GM12873 (cell line): ENCODE results near the gene TRIO.

ENCODE experiments used
- TF ChIP-seq, protein P1 (sequence below): IDR thresholded peaks from 2 replicates; pipeline ENCODE4 v1.5.1; 2012; ENCODE audit warnings: low read depth, mild to moderate bottlenecking, moderate library complexity, low read length, control low read depth; ENCODE audit not compliant: insufficient read depth; ENCODE audit errors: missing control alignments

Gene TRIO

DNA sequence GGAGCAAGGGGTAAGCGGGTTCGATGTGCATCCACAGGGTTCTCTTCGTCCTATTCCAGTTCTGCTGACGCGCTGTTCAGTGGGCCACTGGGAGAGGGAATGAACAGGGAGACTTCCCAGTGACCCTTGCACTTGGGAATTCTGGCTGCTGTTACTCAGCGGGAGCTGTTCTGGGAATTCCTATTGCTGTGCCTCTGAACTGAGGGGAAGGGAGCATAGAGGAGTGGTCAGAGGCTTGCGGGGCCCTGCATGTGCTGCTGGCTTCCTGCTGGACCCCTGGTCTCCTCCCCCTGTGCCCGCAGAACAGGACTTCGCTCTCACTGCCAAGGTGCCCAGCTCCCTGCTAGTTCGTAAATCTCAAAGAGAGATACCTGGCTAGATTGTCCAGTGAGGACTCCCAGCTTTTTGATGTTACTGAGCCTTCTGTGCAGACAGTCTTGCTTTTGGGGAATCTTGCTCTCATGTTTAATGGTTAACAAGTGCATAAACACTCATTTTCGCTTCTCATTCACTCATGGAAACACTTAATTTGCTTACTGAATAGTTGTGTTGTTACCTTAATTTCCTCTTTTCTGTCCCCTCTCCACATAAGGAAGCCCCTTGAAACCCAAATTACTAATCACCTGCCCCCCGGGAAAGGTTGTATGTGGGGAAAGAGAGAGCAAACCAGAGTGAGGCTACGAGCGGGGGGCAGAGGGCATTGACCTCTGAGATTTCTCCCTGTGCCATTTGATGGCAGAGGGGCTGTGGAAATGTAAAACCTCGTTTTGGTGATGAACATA lies 5.9 kb downstream of the TRIO start:
- TF ChIP-seq, protein P1, sequence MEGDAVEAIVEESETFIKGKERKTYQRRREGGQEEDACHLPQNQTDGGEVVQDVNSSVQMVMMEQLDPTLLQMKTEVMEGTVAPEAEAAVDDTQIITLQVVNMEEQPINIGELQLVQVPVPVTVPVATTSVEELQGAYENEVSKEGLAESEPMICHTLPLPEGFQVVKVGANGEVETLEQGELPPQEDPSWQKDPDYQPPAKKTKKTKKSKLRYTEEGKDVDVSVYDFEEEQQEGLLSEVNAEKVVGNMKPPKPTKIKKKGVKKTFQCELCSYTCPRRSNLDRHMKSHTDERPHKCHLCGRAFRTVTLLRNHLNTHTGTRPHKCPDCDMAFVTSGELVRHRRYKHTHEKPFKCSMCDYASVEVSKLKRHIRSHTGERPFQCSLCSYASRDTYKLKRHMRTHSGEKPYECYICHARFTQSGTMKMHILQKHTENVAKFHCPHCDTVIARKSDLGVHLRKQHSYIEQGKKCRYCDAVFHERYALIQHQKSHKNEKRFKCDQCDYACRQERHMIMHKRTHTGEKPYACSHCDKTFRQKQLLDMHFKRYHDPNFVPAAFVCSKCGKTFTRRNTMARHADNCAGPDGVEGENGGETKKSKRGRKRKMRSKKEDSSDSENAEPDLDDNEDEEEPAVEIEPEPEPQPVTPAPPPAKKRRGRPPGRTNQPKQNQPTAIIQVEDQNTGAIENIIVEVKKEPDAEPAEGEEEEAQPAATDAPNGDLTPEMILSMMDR, result no peak

DNA sequence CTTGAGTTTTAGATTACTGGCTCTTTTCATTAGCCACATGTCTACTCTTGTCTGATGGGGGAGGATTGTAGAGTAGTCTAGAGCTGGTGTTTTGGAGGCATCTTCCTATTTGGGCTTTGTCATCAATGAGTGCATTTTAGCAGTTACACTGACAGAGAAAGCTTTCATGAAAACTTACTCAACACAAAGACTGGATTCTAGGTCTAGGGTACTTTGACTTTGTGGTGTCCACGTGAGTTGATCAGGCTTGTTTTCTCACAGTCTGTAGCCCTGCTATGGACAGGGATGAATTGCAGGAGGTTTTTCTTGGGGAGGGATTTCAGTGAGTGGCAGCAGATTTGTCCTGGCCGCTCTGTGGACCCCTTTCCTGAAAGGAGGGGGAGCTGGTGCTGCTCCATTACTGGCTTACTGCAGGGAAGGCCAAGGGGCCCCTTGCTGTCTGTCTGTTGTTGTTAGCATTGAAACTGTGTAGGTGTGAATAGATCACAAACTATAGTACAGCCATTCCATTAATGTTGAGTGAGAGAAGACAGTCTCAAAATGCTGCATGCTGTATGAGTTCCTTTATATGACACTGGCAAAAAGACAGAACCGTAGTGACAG lies 6.6 kb downstream of the TRIO start:
- TF ChIP-seq, protein P1, result no peak

DNA sequence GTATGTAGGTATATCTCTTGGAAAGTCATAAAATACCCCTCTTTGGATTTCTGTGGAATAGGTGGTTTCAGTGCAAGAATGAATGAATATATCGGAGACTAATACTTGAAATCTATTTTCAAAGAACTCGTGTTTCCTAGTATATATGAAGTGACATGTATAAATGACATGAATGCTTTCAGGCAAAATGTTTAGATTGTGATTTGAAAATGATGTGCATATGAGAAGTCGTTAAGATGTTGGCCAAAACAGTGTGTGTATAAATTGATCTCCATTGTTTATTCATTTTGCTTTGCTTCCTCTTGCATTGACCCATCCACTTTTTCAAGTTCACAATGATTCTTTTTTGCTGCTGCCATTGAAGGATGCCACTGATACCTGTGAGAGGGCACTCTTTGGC lies 8.3 kb downstream of the TRIO start:
- TF ChIP-seq, protein P1, result no peak

DNA sequence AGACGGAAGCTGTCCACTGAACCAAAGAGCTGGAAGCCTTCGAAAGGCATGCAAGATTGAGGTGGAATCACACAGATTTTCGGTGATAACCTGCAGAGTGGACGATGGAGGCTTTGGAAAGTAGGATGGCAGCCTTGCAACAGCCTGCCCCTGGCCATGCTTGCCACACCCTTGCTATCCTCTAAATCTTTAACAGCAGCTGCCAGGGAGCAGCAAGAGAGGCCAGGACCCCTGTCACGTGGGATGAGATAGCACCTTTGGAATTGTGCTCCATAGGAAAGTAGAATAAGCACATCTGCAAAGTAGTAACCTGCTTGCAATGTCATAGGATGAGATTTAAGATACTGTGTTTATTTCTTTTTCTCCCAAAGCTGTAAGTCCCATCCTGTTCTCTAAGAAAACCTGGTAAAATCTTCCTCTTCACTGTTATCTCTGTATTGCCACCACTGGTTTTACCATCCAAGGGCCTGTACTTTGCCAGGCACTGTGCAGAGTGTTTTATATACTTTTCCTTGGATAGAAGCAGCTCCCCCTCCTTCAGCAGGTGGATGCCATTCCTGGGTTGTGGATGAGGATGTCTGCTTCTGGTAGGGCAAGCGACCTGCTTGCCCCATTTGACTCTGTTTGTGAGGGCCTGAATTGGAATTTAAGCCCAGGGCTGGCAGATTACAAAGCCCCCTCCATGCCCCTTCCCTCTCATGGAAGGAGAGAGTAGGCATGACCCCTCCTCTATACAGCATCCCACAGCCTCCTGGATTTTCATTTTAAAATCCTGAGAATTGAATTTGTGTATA lies 10.1 kb downstream of the TRIO start:
- TF ChIP-seq, protein P1, result no peak

DNA sequence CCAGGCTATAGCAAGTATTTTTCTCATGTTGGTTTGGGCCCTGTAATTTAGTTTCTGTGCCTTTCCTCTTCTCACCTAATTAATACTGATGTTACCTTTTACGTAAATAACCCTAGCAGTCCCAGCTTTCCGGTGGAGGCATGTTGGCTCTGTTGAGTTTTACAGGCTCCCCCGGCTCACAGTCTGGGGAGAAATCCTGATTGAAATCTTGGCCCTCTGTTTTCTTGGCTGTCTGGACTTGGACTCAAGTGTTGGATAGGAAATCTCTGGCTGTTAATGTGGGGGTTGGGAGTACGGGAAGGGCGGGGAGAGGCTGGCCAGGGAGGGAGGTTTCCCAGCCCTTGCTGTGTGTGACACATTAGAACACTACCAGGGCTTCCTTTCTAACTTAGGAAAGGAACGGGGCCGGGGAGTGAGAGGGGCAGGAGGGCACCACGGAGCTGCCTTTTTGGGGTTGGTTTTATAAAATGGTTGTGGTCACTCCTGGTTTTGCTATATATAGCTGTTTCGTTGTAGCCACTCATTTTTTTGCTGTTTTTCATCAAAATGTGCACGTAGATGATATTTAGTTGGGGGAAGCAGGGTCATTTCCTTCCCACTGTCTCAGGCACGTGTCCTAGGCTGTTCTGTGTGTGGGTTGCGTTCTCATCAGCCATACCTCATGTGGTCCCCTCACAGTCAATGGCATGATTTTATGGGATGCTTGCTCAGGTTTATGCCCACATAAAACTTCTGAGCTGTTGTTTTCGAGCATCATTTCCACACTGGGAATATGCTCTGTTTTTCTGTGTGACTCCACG lies 11.0 kb downstream of the TRIO start:
- TF ChIP-seq, protein P1, result no peak

DNA sequence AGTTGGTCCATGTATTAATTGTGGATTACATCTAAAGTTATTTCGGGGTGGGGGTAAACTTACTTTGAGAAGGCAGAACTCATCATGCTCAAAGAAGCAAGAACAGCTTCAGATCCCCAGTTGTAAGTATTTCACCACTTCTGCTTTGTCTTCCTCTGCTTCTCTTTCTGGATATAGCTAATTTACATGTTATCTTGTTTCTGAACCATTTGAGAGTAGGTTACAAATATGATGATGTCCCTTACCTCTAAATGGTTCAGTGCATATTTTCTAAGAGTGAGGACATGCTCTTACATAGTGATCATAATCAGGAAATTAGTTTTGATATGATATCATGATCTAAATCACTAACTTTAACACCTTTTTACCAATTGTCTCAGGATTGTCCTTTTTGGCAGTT lies 11.9 kb downstream of the TRIO start:
- TF ChIP-seq, protein P1, result no peak

DNA sequence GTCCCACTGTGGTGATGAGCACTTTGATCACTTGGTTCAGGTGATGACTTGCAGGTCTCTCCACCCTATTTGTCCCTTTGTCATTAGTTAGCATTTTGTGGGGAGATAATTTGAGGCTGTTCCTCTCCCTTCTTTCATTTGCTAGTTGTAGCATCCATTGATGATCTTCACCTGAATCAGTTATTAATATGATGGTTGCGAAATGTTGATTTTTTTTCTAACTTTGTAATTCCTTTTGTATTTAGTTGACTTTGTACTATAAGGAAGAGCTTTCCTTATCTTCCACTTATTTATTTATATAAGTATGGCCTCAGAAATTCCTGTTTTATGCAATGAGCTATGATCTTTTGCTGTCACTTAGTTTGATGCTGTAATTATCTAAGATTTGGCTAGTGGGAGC lies 12.6 kb downstream of the TRIO start:
- TF ChIP-seq, protein P1, result no peak
